Hypothalamus (tissue), 51 donors: Measurements from ENCODE around the gene GRK1.

ENCODE experiments used
- DNase-seq, 51 donors: peaks; one replicate each; lab custom pipeline; 2025; lab: John Stamatoyannopoulos, UW

Gene GRK1

GRCh38 chr13:113786262-113786841 lies 119.3 kb downstream of the GRK1 start:
- no peak for DNase-seq
